SU-DHL-6 (cell line): ENCODE measurements around the gene B3GNT2.
A peak's percentile ranks its signal among the peaks of the same experiment; 100 is the strongest.

Experiments used
- H2AFZ ChIP-seq: fragments of 200-600 bp; sonication (generic); 2 replicates; pipeline ENCODE4 v1.6.1; 2014; ENCODE audit warnings: low read depth, mild to moderate bottlenecking, moderate library complexity, mixed read lengths, antibody characterized with exemption, low read length; ENCODE audit not compliant: severe bottlenecking
- H3F3A ChIP-seq: fragments of 200-600 bp; shearing (Covaris generic); 2 replicates; pipeline ENCODE4 v1.6.0; 2016; ENCODE audit warnings: antibody characterized with exemption, mild to moderate bottlenecking; ENCODE audit not compliant: insufficient read depth
- H3K27ac ChIP-seq: fragments of 200-600 bp; sonication (generic); 2 replicates; pipeline ENCODE4 v1.5.1; 2016; ENCODE audit warnings: low read depth, mild to moderate bottlenecking, low read length, moderate library complexity, mixed read lengths
- H3K27me3 ChIP-seq: fragments of 200-600 bp; sonication (generic), shearing (Covaris generic); 2 replicates; pipeline ENCODE4 v1.6.0; 2014; ENCODE audit warnings: mild to moderate bottlenecking, low read length
- H3K36me3 ChIP-seq: fragments of 200-600 bp; sonication (generic); 2 replicates; pipeline ENCODE4 v1.6.1; 2014; ENCODE audit warnings: mild to moderate bottlenecking, low read length, mixed read lengths
- H3K4me2 ChIP-seq: fragments of 300-600, 200-600 bp; shearing (Covaris generic), sonication (generic); 2 replicates; pipeline ENCODE4 v1.6.0; 2014; ENCODE audit warnings: low read length, low read depth, mild to moderate bottlenecking; ENCODE audit not compliant: poor library complexity, severe bottlenecking
- H3K4me3 ChIP-seq: fragments of 200-600 bp; sonication (generic); 2 replicates; pipeline ENCODE4 v1.5.1; 2014; ENCODE audit warnings: antibody characterized with exemption, low read length, mild to moderate bottlenecking, mixed read lengths; ENCODE audit not compliant: insufficient read depth, poor library complexity, severe bottlenecking
- H3K79me2 ChIP-seq: fragments of 200-600 bp; sonication (generic); 2 replicates; pipeline ENCODE4 v1.6.1; 2014; ENCODE audit warnings: mild to moderate bottlenecking, low read length, moderate library complexity; ENCODE audit not compliant: insufficient read depth
- H3K9ac ChIP-seq: fragments of 200-600 bp; sonication (generic); 2 replicates; pipeline ENCODE4 v1.7.0; 2014; ENCODE audit warnings: mild to moderate bottlenecking, low read length
- H3K9me2 ChIP-seq: fragments of 200-600 bp; sonication (generic); replicated peaks from 2 replicates; pipeline ENCODE4 v1.6.1; 2014; ENCODE audit warnings: low read length; ENCODE audit not compliant: insufficient read depth
- H3K9me3 ChIP-seq: fragments of 200-600 bp; sonication (generic); 2 replicates; pipeline ENCODE4 v1.6.1; 2014; ENCODE audit warnings: low read length, mixed read lengths; ENCODE audit not compliant: insufficient read depth
- H4K20me1 ChIP-seq: fragments of 200-600 bp; sonication (generic); 2 replicates; pipeline ENCODE4 v1.6.1; 2014; ENCODE audit warnings: low read depth, mild to moderate bottlenecking, antibody characterized with exemption, low read length, moderate library complexity, mixed read lengths
- CTCF ChIP-seq: fragments of 200-600 bp; sonication (generic); IDR thresholded peaks from one replicate; pipeline ENCODE4 v1.5.1; 2017; ENCODE audit warnings: antibody characterized with exemption, mild to moderate bottlenecking, low read length, moderate library complexity; ENCODE audit not compliant: insufficient read depth, poor library complexity, severe bottlenecking
- EZH2phosphoT487 ChIP-seq: fragments of 200-600 bp; sonication (generic), shearing (Covaris generic); conservative IDR thresholded peaks from 2 replicates; pipeline ENCODE4 v1.6.1; 2018; ENCODE audit warnings: mild to moderate bottlenecking, antibody characterized with exemption, low read length, moderate library complexity, mixed read lengths

The B3GNT2 gene

GRCh38 chr2:62194558-62195420 is 1.1 kb upstream of the B3GNT2 start:
- Histone ChIP-seq H3F3A (no peaks in the 10 kb centered on the region), H3K79me2 (peaks cover 31% of the 10 kb centered on the region), H3K9me3 (no peaks in the 10 kb centered on the region), H3K9me2 (no peaks in the 10 kb centered on the region), H2AFZ (peak overlapping the region; percentile 90), H3K4me2 (peak overlapping the region; percentile 63), H3K27me3 (no peaks in the 10 kb centered on the region), H3K27ac (no peak overlapping the region), H3K9ac (no peak overlapping the region; the same call in 1 of the 2 replicates), H3K36me3 (peaks cover 2% of the 10 kb centered on the region; the same call in 1 of the 2 replicates), H4K20me1 (peaks cover 21% of the 10 kb centered on the region), H3K4me3 (no peak overlapping the region)
- TF ChIP-seq EZH2phosphoT487, result no peak
- no peak for TF ChIP-seq CTCF

- peaks cover 36% of the 10 kb centered on the region for H4K20me1 ChIP-seq
- H3K4me3 ChIP-seq, result peak overlapping the region; percentile 99
- no peaks in the 10 kb centered on the region for H3K27me3 ChIP-seq
- peak overlapping the region; percentile 91 for H3K9ac ChIP-seq
- no peaks in the 10 kb centered on the region for H3K9me2 ChIP-seq
- H3K9me3 ChIP-seq, result no peaks in the 10 kb centered on the region
- H3K4me2 ChIP-seq, result peak overlapping the region; percentile 79
- peaks cover 2% of the 10 kb centered on the region; the same call in 1 of the 2 replicates for H3K36me3 ChIP-seq
- H2AFZ ChIP-seq, result peak overlapping the region; percentile 88
- no peak for TF ChIP-seq CTCF
- no peak for TF ChIP-seq EZH2phosphoT487
- H3F3A ChIP-seq, result no peaks in the 10 kb centered on the region
- peak overlapping the region; percentile 70 for H3K27ac ChIP-seq
- peaks cover 47% of the 10 kb centered on the region for H3K79me2 ChIP-seq
Observed at GRCh38 chr2:62196278-62196901, 475 bp downstream of the B3GNT2 start.

- peak overlapping the region; percentile 91 for H3K9ac ChIP-seq
- H3K4me2 ChIP-seq, result peak overlapping the region; percentile 79
- H3K4me3 ChIP-seq, result peak overlapping the region; percentile 99
- H3K9me2 ChIP-seq, result no peaks in the 10 kb centered on the region
- H3K79me2 ChIP-seq, result peaks cover 56% of the 10 kb centered on the region
- no peaks in the 10 kb centered on the region for H3K9me3 ChIP-seq
- no peak overlapping the region for H2AFZ ChIP-seq
- peaks cover 2% of the 10 kb centered on the region; the same call in 1 of the 2 replicates for H3K36me3 ChIP-seq
- H3K27ac ChIP-seq, result no peak overlapping the region
- no peaks in the 10 kb centered on the region for H3K27me3 ChIP-seq
- H4K20me1 ChIP-seq, result peaks cover 37% of the 10 kb centered on the region
- H3F3A ChIP-seq, result no peaks in the 10 kb centered on the region
- TF ChIP-seq EZH2phosphoT487, result no peak
- peak; percentile 19 for TF ChIP-seq CTCF
Observed at GRCh38 chr2:62197011-62197924, 1.4 kb downstream of the B3GNT2 start.
